Measurements from ENCODE around the gene PERM1. TPM values are rescaled to one million over a fixed set of nuclear protein-coding genes. Genes with fewer than 3 reads are reported as not detected.
"Not testable (repeated sequence)": the region's sequence is repeated elsewhere in the genome, so short reads cannot be mapped to it uniquely, and the experiment has no call there.

PERM1 gene
- total and polyA plus RNA-seq, 4 donors, result 0.42 to 1.5 (median 0.49) TPM

DNA sequence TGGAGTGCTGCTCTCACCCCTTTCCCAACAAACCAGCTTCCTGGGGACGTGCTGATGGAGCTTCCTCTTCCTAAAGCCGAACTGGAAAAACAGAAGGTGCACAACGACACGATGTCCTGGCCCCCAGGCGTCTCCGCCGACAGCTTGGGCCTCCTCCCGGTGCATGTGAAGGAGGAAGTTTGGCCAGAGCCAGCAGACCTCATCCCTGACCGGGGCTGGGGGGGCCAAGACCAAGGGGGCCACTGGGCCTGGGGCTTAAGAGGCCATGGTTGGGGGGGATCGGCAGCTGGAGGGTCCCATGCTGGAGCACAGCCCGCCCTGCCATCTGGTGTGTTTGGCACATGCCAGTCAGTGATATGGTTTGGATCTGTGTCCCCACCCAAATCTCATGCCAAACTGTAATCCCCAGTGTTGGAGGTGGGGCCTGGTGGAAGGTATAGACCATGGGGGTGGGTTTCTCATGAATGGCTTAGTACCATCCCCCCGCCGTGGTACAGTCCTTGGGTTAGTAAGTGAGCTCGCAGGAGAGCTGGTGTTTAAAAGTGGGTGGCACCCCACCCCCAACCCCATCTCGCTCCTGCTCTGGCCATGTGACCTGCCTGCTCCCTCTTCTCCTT is 11.6 kb upstream of the PERM1 start:
- intact Hi-C loops (cut with DNase I), result no loop called here
- H3K36me3 ChIP-seq (ENCODE audit: control insufficient read depth in 1 of 2, insufficient read depth in 2 of 2, low read length in 1 of 2), result no peaks in the 10 kb centered on the region
- no peak for ATAC-seq (ENCODE audit: low FRiP score)
- no peaks in the 10 kb centered on the region for H3K27me3 ChIP-seq (ENCODE audit: control insufficient read depth in 1 of 2, insufficient read depth in 2 of 2, low read length in 1 of 2)
- 74 to 81% methylated on average over 15 of the region's 15 CpGs for WGBS, 2 donors
- no peaks in the 10 kb centered on the region for H3K4me1 ChIP-seq (ENCODE audit: control insufficient read depth in 1 of 2, insufficient read depth in 2 of 2, low read length in 2 of 2)
- H3K9me3 ChIP-seq (ENCODE audit: control insufficient read depth, low read length), result no peaks in the 10 kb centered on the region
- H3K4me3 ChIP-seq (ENCODE audit: low read length in 2 of 2), result no peak overlapping the region
- no peak overlapping the region for H3K27ac ChIP-seq (ENCODE audit: low read depth in 1 of 2, low read length in 2 of 2)
- DNase-seq, result no peak

DNA sequence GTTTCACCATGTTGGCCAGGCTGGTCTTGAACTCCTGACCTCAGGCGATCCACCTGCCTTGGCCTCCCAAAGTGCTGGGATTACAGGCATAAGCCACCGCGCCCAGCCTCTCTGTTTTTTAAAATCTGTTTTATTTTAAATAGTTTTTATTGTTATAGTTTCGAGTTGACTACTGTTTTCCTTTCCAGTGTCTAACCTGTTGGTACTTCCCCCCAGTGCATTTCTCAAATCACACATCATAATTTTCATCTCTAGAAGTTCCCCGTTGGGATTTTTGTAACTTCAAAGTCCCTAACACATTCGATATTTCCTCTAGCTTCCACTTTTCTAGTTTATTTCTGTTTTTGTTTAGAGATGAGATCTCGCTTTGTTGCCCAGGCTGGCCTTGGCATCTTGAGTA is 10.5 kb upstream of the PERM1 start:
- Histone ChIP-seq H3K36me3 (ENCODE audit: control insufficient read depth in 1 of 2, insufficient read depth in 2 of 2, low read length in 1 of 2) (no peaks in the 10 kb centered on the region), H3K27me3 (ENCODE audit: control insufficient read depth in 1 of 2, insufficient read depth in 2 of 2, low read length in 1 of 2) (no peaks in the 10 kb centered on the region), H3K27ac (ENCODE audit: low read depth in 1 of 2, low read length in 2 of 2) (no peak overlapping the region), H3K4me1 (ENCODE audit: control insufficient read depth in 1 of 2, insufficient read depth in 2 of 2, low read length in 2 of 2) (no peaks in the 10 kb centered on the region), H3K4me3 (ENCODE audit: low read length in 2 of 2) (no peak overlapping the region), H3K9me3 (ENCODE audit: control insufficient read depth, low read length) (no peaks in the 10 kb centered on the region)
- no peak for DNase-seq
- 95 to 96% methylated on average over 7 of the region's 7 CpGs for WGBS, 2 donors
- intact Hi-C loops (cut with DNase I), result no loop called here
- no peak for ATAC-seq (ENCODE audit: low FRiP score)

DNA sequence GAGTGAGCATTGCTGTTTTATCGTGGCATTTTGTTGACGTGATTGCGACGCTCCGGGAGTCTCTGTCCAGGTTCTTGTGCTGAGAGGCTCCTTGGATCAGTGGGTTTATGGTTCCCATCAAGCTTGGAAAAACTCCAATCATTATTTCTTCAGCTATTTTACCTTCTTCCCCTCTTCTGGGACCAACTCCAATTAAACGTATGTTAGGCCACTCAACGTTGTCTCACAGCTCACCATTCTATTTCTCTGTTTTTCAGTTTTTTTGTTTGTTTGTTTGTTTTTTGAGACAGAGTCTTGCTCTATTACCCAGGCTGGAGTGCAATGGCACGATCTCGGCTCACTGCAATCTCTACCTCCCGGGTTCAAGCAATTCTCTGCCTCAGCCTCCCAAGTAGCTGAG is 10.0 kb upstream of the PERM1 start:
- ATAC-seq (ENCODE audit: low FRiP score) (no peak), DNase-seq (no peak)
- H3K36me3 ChIP-seq (ENCODE audit: control insufficient read depth in 1 of 2, insufficient read depth in 2 of 2, low read length in 1 of 2), result no peaks in the 10 kb centered on the region
- intact Hi-C loops (cut with DNase I), result no loop called here
- H3K4me3 ChIP-seq (ENCODE audit: low read length in 2 of 2), result no peak overlapping the region
- no peaks in the 10 kb centered on the region for H3K4me1 ChIP-seq (ENCODE audit: control insufficient read depth in 1 of 2, insufficient read depth in 2 of 2, low read length in 2 of 2)
- 98% methylated on average over 10 of the region's 10 CpGs for WGBS, 2 donors
- no peaks in the 10 kb centered on the region for H3K27me3 ChIP-seq (ENCODE audit: control insufficient read depth in 1 of 2, insufficient read depth in 2 of 2, low read length in 1 of 2)
- no peak overlapping the region for H3K27ac ChIP-seq (ENCODE audit: low read depth in 1 of 2, low read length in 2 of 2)
- no peaks in the 10 kb centered on the region for H3K9me3 ChIP-seq (ENCODE audit: control insufficient read depth, low read length)

DNA sequence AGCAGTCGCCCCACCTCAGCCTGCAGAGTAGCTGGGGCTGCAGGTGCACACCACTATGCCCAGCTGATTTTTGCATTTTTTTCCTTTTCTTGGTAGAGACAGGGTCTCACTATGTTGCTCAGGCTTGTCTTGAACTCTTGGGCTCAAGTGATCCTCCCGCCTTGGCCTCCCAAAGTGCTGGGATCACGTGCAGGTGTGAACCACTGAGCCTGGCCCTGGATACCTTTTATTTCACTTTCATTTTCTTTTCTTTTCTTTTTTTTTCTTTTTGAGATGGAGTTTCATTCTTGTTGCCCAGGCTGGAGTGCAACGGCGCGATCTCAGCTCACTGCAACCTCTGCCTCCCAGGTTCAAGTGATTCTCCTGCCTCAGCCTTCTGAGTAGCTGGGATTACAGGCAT is 9.4 kb upstream of the PERM1 start:
- H3K27ac ChIP-seq (ENCODE audit: low read depth in 1 of 2, low read length in 2 of 2); H3K27me3 ChIP-seq (ENCODE audit: control insufficient read depth in 1 of 2, insufficient read depth in 2 of 2, low read length in 1 of 2); H3K9me3 ChIP-seq (ENCODE audit: control insufficient read depth, low read length); ATAC-seq (ENCODE audit: low FRiP score); DNase-seq; intact Hi-C loops (cut with DNase I); H3K36me3 ChIP-seq (ENCODE audit: control insufficient read depth in 1 of 2, insufficient read depth in 2 of 2, low read length in 1 of 2); H3K4me3 ChIP-seq (ENCODE audit: low read length in 2 of 2); H3K4me1 ChIP-seq (ENCODE audit: control insufficient read depth in 1 of 2, insufficient read depth in 2 of 2, low read length in 2 of 2): not testable (repeated sequence)
- 89 to 93% methylated on average over 6 of the region's 6 CpGs for WGBS, 2 donors

DNA sequence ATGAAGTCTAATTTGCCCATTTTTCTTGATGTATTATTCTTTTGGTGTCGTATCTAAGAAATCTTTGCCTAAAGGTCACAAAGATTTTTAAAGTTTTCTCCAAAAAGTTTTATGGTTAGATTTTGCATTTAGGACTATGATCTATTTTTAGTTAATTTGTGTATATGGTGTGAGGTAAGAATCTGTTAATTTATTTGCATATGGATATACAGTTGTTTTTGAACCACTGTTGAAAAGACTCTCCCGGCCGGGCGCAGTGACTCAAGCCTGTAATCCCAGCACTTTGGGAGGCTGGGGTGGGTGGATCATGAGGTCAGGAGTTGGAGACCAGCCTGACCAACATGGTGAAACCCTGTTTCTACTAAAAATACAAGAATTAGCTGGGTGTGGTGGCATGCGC is 6.2 kb upstream of the PERM1 start:
- not testable (repeated sequence) for DNase-seq; ATAC-seq (ENCODE audit: low FRiP score); H3K9me3 ChIP-seq (ENCODE audit: control insufficient read depth, low read length); H3K27ac ChIP-seq (ENCODE audit: low read depth in 1 of 2, low read length in 2 of 2); H3K4me3 ChIP-seq (ENCODE audit: low read length in 2 of 2); H3K36me3 ChIP-seq (ENCODE audit: control insufficient read depth in 1 of 2, insufficient read depth in 2 of 2, low read length in 1 of 2); H3K4me1 ChIP-seq (ENCODE audit: control insufficient read depth in 1 of 2, insufficient read depth in 2 of 2, low read length in 2 of 2); H3K27me3 ChIP-seq (ENCODE audit: control insufficient read depth in 1 of 2, insufficient read depth in 2 of 2, low read length in 1 of 2)
- intact Hi-C loops (cut with DNase I), result loop anchor here in 1 of 2 donors (10.0 kb wide), 1 partner anchor 307 kb away; no protein-coding TSS in a partner anchor
- WGBS, 2 donors, result 89 to 95% methylated on average over 5 of the region's 5 CpGs

DNA sequence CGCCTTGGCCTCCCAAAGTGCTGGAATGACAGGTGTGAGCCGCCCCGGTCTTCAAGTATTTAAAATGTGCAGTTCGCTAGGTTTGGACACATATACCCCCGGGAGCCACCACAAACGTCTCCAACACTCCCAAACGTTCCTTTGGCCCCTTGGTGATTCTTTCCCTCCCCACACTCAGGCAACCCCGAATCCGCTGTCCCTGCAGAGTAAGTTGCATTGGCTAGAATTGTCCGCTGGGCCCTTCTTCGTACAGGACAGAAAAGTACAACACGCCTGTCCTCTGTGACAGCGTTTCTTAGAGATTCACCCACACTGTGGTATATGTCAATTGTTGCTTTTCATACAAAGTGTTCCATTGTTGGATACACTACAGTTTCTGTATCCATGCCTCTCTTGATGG is 3.2 kb upstream of the PERM1 start:
- H3K36me3 ChIP-seq (ENCODE audit: control insufficient read depth in 1 of 2, insufficient read depth in 2 of 2, low read length in 1 of 2), result no peaks in the 10 kb centered on the region
- intact Hi-C loops (cut with DNase I), result loop anchor here in 1 of 2 donors (2.0 to 10.0 kb wide), 2 partner anchors 78 to 310 kb away; no protein-coding TSS in a partner anchor
- 80 to 82% methylated on average over 13 of the region's 13 CpGs for WGBS, 2 donors
- no peak overlapping the region for H3K4me3 ChIP-seq (ENCODE audit: low read length in 2 of 2)
- H3K9me3 ChIP-seq (ENCODE audit: control insufficient read depth, low read length), result no peaks in the 10 kb centered on the region
- no peak for DNase-seq
- no peak overlapping the region for H3K27ac ChIP-seq (ENCODE audit: low read depth in 1 of 2, low read length in 2 of 2)
- H3K4me1 ChIP-seq (ENCODE audit: control insufficient read depth in 1 of 2, insufficient read depth in 2 of 2, low read length in 2 of 2), result no peaks in the 10 kb centered on the region
- no peaks in the 10 kb centered on the region for H3K27me3 ChIP-seq (ENCODE audit: control insufficient read depth in 1 of 2, insufficient read depth in 2 of 2, low read length in 1 of 2)
- no peak for ATAC-seq (ENCODE audit: low FRiP score)

DNA sequence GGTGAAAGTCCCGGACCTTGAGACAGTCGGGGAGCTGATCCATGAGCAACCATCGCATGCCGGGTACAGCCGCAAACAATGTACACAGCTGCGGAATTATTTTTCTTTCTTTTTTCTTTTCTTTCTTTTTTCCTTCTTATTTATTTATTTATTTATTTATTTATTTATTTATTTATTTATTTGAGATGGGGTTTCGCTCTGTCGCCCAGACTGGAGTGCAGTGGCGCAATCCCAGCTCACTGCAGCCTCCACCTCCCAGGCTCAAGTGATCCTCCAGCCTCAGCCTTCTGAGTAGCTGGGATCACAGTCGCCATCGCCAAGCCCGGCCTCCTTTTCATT is 2.6 kb upstream of the PERM1 start:
- Histone ChIP-seq H3K27ac (ENCODE audit: low read depth in 1 of 2, low read length in 2 of 2) (no peak overlapping the region), H3K9me3 (ENCODE audit: control insufficient read depth, low read length) (no peaks in the 10 kb centered on the region), H3K4me3 (ENCODE audit: low read length in 2 of 2) (no peak overlapping the region), H3K27me3 (ENCODE audit: control insufficient read depth in 1 of 2, insufficient read depth in 2 of 2, low read length in 1 of 2) (no peaks in the 10 kb centered on the region), H3K36me3 (ENCODE audit: control insufficient read depth in 1 of 2, insufficient read depth in 2 of 2, low read length in 1 of 2) (no peaks in the 10 kb centered on the region), H3K4me1 (ENCODE audit: control insufficient read depth in 1 of 2, insufficient read depth in 2 of 2, low read length in 2 of 2) (no peaks in the 10 kb centered on the region)
- intact Hi-C loops (cut with DNase I), result loop anchor here (2.0 to 10.0 kb wide), 3 partner anchors 78 to 310 kb away; no protein-coding TSS in a partner anchor
- WGBS, 2 donors, result 47 to 49% methylated on average over 12 of the region's 12 CpGs
- DNase-seq (no peak), ATAC-seq (ENCODE audit: low FRiP score) (no peak)

DNA sequence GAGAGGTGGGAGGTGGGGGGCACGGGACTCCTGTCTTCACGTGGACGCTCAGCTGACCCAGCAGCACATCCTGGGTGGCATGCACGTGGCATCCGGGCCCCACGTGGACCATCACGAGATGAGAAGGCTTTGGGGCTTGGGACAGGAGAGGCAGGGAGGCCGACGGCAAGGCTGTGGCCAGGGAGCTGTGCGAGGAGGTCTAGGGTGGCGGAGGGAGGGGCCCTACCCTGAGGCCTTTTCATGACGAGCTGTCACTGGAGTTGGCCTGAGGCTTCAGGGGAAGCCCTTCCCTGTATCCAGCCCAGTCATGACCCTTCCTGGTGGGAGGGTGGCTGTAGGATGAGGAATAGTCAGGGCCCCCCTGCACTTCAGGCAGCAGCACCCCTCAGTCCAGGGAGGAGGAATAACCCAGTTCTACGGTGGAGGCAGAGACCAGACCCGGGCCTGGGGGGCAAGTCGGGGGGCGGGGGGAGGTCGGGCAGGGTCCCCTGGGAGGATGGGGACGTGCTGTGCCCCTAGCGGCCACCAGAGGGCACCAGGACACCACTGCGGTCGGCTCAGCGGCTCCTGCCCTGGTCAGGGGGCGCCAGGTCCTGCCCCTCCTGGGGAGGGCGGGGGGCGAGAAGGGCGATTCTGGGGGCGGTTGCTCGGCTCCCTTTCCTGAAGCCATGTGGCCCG is 2.0 kb upstream of the PERM1 start:
- H3K27me3 ChIP-seq (ENCODE audit: control insufficient read depth in 1 of 2, insufficient read depth in 2 of 2, low read length in 1 of 2), result no peaks in the 10 kb centered on the region
- ATAC-seq (ENCODE audit: low FRiP score) (peak; percentile 80), DNase-seq (peak in 1 of 2 donors; percentile 58)
- H3K36me3 ChIP-seq (ENCODE audit: control insufficient read depth in 1 of 2, insufficient read depth in 2 of 2, low read length in 1 of 2), result no peaks in the 10 kb centered on the region
- intact Hi-C loops (cut with DNase I), result loop anchor here (2.0 to 10.0 kb wide), 3 partner anchors 79 to 311 kb away; no protein-coding TSS in a partner anchor
- no peaks in the 10 kb centered on the region for H3K4me1 ChIP-seq (ENCODE audit: control insufficient read depth in 1 of 2, insufficient read depth in 2 of 2, low read length in 2 of 2)
- H3K27ac ChIP-seq (ENCODE audit: low read depth in 1 of 2, low read length in 2 of 2), result no peak overlapping the region
- no peaks in the 10 kb centered on the region for H3K9me3 ChIP-seq (ENCODE audit: control insufficient read depth, low read length)
- 24 to 25% methylated on average over 26 to 29 of the region's 29 CpGs for WGBS, 2 donors
- H3K4me3 ChIP-seq (ENCODE audit: low read length in 2 of 2), result no peak overlapping the region
